GM23338 (cell line): ENCODE results near the gene KCNK5. TPM values are rescaled to one million over a fixed set of nuclear protein-coding genes. Genes with fewer than 3 reads are reported as not detected.

ENCODE experiments used
- ATAC-seq: fragments of 200-7000 bp; cut with Tn5 transposase; 3 replicates; pipeline ENCODE4 v1.9.1; 2020
- DNase-seq: peaks from one replicate; pipeline ENCODE4 v3.0.0-alpha.2; 2015; ENCODE audit warnings: low spot score
- H2AFZ ChIP-seq: fragments of 200-600 bp; sonication (generic); 2 replicates; pipeline ENCODE4 v1.8.0; 2016; ENCODE audit warnings: antibody characterized with exemption, mild to moderate bottlenecking, moderate library complexity
- H3F3A ChIP-seq: fragments of 200-600 bp; sonication (generic); replicated peaks from 2 replicates; pipeline ENCODE4 v1.8.0; 2017; ENCODE audit warnings: antibody characterized with exemption, mixed run types, low read depth
- H3K27ac ChIP-seq: fragments of 200-600 bp; sonication (generic); 2 replicates; pipeline ENCODE4 v1.6.1; 2016; ENCODE audit warnings: low read depth
- H3K27me3 ChIP-seq: fragments of 200-600 bp; sonication (generic); 2 replicates; pipeline ENCODE4 v1.8.0; 2016; ENCODE audit warnings: mild to moderate bottlenecking, mixed run types, moderate library complexity; ENCODE audit not compliant: insufficient read depth
- H3K36me3 ChIP-seq: fragments of 200-600 bp; sonication (generic); 2 replicates; pipeline ENCODE4 v1.8.0; 2016; ENCODE audit warnings: mild to moderate bottlenecking; ENCODE audit not compliant: insufficient read depth
- H3K4me1 ChIP-seq: fragments of 200-600 bp; sonication (generic); 2 replicates; pipeline ENCODE4 v1.8.0; 2016; ENCODE audit warnings: mild to moderate bottlenecking, moderate library complexity; ENCODE audit not compliant: insufficient read depth
- H3K4me2 ChIP-seq: fragments of 200-600 bp; sonication (generic); 2 replicates; pipeline ENCODE4 v1.7.1; 2017; ENCODE audit warnings: mixed run types
- H3K4me3 ChIP-seq: fragments of 200-600 bp; sonication (generic); 2 replicates; pipeline ENCODE4 v1.6.1; 2016; ENCODE audit warnings: mixed run types
- H3K79me2 ChIP-seq: fragments of 200-600 bp; sonication (generic); replicated peaks from 2 replicates; pipeline ENCODE4 v1.8.0; 2017; ENCODE audit warnings: mild to moderate bottlenecking; ENCODE audit not compliant: insufficient read depth
- H3K9me2 ChIP-seq: fragments of 200-600 bp; sonication (generic); 2 replicates; pipeline ENCODE4 v1.8.0; 2017; ENCODE audit not compliant: insufficient read depth
- H4K20me1 ChIP-seq: fragments of 200-600 bp; sonication (generic); replicated peaks from 2 replicates; pipeline ENCODE4 v1.8.0; 2017; ENCODE audit warnings: mild to moderate bottlenecking; ENCODE audit not compliant: insufficient read depth
- H3K27ac Mint-ChIP-seq: 2 replicates; pipeline ENCODE4 v1.8.0; 2020; ENCODE audit warnings: inconsistent platforms, mild to moderate bottlenecking, moderate library complexity, mixed read lengths
- H3K27me3 Mint-ChIP-seq: 3 replicates; pipeline ENCODE4 v1.8.0; 2022; ENCODE audit warnings: low read depth, mild to moderate bottlenecking, moderate library complexity, mixed read lengths, inconsistent platforms; ENCODE audit not compliant: insufficient read depth, poor library complexity
- H3K36me3 Mint-ChIP-seq: 3 replicates; pipeline ENCODE4 v1.8.0; 2021; ENCODE audit warnings: low read depth, mild to moderate bottlenecking, inconsistent platforms, moderate library complexity, mixed read lengths
- H3K4me1 Mint-ChIP-seq: 3 replicates; pipeline ENCODE4 v1.8.0; 2020; ENCODE audit warnings: mild to moderate bottlenecking, inconsistent platforms, mixed read lengths
- H3K4me3 Mint-ChIP-seq: 3 replicates; pipeline ENCODE4 v1.8.0; 2021; ENCODE audit warnings: moderate library complexity, mild to moderate bottlenecking, inconsistent platforms, mixed read lengths
- H3K9me3 Mint-ChIP-seq: 3 replicates; pipeline ENCODE4 v1.8.0; 2020; ENCODE audit warnings: moderate library complexity, mild to moderate bottlenecking, inconsistent platforms, mixed read lengths
- CREB1 ChIP-seq: fragments of 250-450 bp; sonication (Bioruptor Pico); IDR thresholded peaks from 2 replicates; pipeline ENCODE4 v1.5.0; 2020; ENCODE audit warnings: low read depth, mild to moderate bottlenecking, moderate library complexity
- CTCF ChIP-seq, 2 experiments: fragments of 200-600 bp in 1 of 2; sonication (generic) in 1 of 2; conservative IDR thresholded peaks; 2 replicates each; pipeline versions ENCODE4 v1.5.1 to v1.6.1; 2016 to 2017; ENCODE audit warnings: antibody characterized with exemption in 2 of 2, low read depth in 2 of 2, mild to moderate bottlenecking in 2 of 2, moderate library complexity in 1 of 2
- ETS1 ChIP-seq: IDR thresholded peaks from 2 replicates; pipeline ENCODE4 v1.6.1; 2016; ENCODE audit warnings: antibody characterized with exemption
- EZH2 ChIP-seq: fragments of 200-600 bp; sonication (generic); IDR thresholded peaks from one replicate; pipeline ENCODE4 v1.8.0; 2017; ENCODE audit warnings: antibody characterized with exemption, mild to moderate bottlenecking, low read depth; ENCODE audit not compliant: unreplicated experiment
- EZH2phosphoT487 ChIP-seq: fragments of 200-600 bp; sonication (generic); IDR thresholded peaks from one replicate; pipeline ENCODE4 v1.8.1; 2018; ENCODE audit warnings: antibody characterized with exemption; ENCODE audit not compliant: unreplicated experiment
- JUNB ChIP-seq: IDR thresholded peaks from one replicate; pipeline ENCODE4 v1.6.1; 2016; ENCODE audit warnings: antibody characterized with exemption; ENCODE audit not compliant: unreplicated experiment
- NANOG ChIP-seq: IDR thresholded peaks from 2 replicates; pipeline ENCODE4 v1.6.1; 2016; ENCODE audit warnings: antibody characterized with exemption, borderline replicate concordance
- POLR2AphosphoS5 ChIP-seq: IDR thresholded peaks from 2 replicates; pipeline ENCODE4 v1.6.1; 2016; ENCODE audit warnings: antibody characterized with exemption, low read depth
- REST ChIP-seq: IDR thresholded peaks from one replicate; pipeline ENCODE4 v1.6.1; 2018; ENCODE audit warnings: antibody characterized with exemption; ENCODE audit not compliant: unreplicated experiment
- STAT1 ChIP-seq: IDR thresholded peaks from one replicate; pipeline ENCODE4 v1.6.1; 2016; ENCODE audit warnings: antibody characterized with exemption; ENCODE audit not compliant: unreplicated experiment
- ZNF114 ChIP-seq: fragments of 250-450 bp; sonication (Bioruptor Pico); IDR thresholded peaks from 2 replicates; pipeline ENCODE4 v1.5.0; 2020; ENCODE audit warnings: mild to moderate bottlenecking, moderate library complexity
- ZNF331 ChIP-seq: fragments of 250-450 bp; sonication (Bioruptor Pico); IDR thresholded peaks from 2 replicates; pipeline ENCODE4 v1.5.0; 2020; ENCODE audit warnings: low read depth, mild to moderate bottlenecking, moderate library complexity
- polyA plus RNA-seq: library from polyadenylated mRNA; unstranded; fragments of >200 nt; fragmentation: Nextera tagmentation; extraction: Ambion mirVana; gene quantifications from 2 replicates; pipeline ENCODE4 v1.2.1, GENCODE V29; 2016
- total RNA-seq: library from RNA; depleted of rRNA; stranded (reverse); fragments of >200 nt; shearing (Covaris generic); gene quantifications from 2 replicates; pipeline ENCODE4 v1.2.3, GENCODE V29; 2014
- TF ChIP-seq, protein P1 (sequence below): fragments of 250-450 bp; sonication (Bioruptor Pico); IDR thresholded peaks from 2 replicates; pipeline ENCODE4 v1.5.0; 2020; ENCODE audit warnings: mild to moderate bottlenecking, moderate library complexity

The KCNK5 gene
- total and polyA plus RNA-seq, 2 experiments from 2014 or later: 9.5 to 57.4 TPM

DNA sequence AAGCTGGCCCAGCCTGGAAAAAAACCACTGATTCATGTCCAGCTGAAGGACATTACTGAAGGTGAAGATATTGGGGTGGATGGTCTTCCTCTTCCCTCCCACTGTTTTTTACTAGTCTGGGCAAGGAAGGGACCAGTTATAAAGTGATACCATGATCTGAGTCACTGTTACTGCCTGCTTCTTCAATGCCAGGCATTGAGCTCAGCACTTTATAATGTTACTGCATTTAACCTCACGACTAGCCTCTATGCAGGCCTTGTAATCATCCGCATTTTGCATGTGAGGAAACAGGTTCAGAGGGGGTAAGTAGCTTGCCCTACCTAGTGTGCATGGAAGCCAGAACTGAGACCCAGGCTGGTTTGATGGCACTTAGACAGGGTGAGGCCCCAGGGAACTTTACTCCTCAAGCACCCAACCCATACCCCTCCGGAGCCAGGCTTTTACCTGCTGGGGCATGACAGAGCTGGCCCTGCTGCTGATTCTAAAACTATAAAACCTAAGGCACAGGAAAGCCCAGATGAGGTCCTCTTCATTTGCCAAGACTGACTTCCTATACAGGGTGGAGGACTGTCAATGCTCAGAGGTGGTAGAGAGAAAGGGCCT, 11.0 kb upstream of the KCNK5 start:
- Histone ChIP-seq H3K4me1 (peaks cover 4% of the 10 kb centered on the region; the same call in 1 of the 2 replicates), H3F3A (no peaks in the 10 kb centered on the region), H4K20me1 (no peaks in the 10 kb centered on the region), H3K4me2 (no peak overlapping the region), H3K27me3 (no peaks in the 10 kb centered on the region), H3K79me2 (no peaks in the 10 kb centered on the region), H2AFZ (no peak overlapping the region; the same call in 1 of the 2 replicates), H3K36me3 (no peaks in the 10 kb centered on the region), H3K9me2 (0 out of 2 replicates have a peak, but pooled peaks cover 3% of the 10 kb centered on the region), H3K27ac (no peak overlapping the region), H3K4me3 (no peak overlapping the region)
- no peaks in the 10 kb centered on the region for H3K9me3 Mint-ChIP-seq
- no peak overlapping the region for H3K27ac Mint-ChIP-seq
- H3K4me1 Mint-ChIP-seq: peaks cover 7% of the 10 kb centered on the region; the same call in 1 of the 3 replicates
- TF ChIP-seq JUNB: no peak
- TF ChIP-seq REST: no peak
- no peak for TF ChIP-seq POLR2AphosphoS5
- no peak for TF ChIP-seq ETS1
- no peak for TF ChIP-seq NANOG
- no peak for TF ChIP-seq EZH2phosphoT487
- TF ChIP-seq, protein P1, sequence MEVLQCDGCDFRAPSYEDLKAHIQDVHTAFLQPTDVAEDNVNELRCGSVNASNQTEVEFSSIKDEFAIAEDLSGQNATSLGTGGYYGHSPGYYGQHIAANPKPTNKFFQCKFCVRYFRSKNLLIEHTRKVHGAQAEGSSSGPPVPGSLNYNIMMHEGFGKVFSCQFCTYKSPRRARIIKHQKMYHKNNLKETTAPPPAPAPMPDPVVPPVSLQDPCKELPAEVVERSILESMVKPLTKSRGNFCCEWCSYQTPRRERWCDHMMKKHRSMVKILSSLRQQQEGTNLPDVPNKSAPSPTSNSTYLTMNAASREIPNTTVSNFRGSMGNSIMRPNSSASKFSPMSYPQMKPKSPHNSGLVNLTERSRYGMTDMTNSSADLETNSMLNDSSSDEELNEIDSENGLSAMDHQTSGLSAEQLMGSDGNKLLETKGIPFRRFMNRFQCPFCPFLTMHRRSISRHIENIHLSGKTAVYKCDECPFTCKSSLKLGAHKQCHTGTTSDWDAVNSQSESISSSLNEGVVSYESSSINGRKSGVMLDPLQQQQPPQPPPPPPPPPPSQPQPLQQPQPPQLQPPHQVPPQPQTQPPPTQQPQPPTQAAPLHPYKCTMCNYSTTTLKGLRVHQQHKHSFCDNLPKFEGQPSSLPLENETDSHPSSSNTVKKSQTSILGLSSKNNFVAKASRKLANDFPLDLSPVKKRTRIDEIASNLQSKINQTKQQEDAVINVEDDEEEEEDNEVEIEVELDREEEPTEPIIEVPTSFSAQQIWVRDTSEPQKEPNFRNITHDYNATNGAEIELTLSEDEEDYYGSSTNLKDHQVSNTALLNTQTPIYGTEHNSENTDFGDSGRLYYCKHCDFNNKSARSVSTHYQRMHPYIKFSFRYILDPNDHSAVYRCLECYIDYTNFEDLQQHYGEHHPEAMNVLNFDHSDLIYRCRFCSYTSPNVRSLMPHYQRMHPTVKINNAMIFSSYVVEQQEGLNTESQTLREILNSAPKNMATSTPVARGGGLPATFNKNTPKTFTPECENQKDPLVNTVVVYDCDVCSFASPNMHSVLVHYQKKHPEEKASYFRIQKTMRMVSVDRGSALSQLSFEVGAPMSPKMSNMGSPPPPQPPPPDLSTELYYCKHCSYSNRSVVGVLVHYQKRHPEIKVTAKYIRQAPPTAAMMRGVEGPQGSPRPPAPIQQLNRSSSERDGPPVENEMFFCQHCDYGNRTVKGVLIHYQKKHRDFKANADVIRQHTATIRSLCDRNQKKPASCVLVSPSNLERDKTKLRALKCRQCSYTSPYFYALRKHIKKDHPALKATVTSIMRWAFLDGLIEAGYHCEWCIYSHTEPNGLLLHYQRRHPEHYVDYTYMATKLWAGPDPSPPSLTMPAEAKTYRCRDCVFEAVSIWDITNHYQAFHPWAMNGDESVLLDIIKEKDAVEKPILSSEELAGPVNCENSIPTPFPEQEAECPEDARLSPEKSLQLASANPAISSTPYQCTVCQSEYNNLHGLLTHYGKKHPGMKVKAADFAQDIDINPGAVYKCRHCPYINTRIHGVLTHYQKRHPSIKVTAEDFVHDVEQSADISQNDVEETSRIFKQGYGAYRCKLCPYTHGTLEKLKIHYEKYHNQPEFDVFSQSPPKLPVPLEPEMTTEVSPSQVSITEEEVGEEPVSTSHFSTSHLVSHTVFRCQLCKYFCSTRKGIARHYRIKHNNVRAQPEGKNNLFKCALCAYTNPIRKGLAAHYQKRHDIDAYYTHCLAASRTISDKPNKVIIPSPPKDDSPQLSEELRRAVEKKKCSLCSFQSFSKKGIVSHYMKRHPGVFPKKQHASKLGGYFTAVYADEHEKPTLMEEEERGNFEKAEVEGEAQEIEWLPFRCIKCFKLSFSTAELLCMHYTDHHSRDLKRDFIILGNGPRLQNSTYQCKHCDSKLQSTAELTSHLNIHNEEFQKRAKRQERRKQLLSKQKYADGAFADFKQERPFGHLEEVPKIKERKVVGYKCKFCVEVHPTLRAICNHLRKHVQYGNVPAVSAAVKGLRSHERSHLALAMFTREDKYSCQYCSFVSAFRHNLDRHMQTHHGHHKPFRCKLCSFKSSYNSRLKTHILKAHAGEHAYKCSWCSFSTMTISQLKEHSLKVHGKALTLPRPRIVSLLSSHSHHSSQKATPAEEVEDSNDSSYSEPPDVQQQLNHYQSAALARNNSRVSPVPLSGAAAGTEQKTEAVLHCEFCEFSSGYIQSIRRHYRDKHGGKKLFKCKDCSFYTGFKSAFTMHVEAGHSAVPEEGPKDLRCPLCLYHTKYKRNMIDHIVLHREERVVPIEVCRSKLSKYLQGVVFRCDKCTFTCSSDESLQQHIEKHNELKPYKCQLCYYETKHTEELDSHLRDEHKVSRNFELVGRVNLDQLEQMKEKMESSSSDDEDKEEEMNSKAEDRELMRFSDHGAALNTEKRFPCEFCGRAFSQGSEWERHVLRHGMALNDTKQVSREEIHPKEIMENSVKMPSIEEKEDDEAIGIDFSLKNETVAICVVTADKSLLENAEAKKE (CRISPR knock-in tag): no peak
- TF ChIP-seq CREB1 (CRISPR knock-in tag): no peak
- TF ChIP-seq EZH2: no peak
- no peak for TF ChIP-seq STAT1
- TF ChIP-seq ZNF331: no peak
- no peak for TF ChIP-seq CTCF (conservative IDR thresholded peaks at IDR 0.05; ENCODE audit: low read depth in 2 of 2)
- TF ChIP-seq ZNF114 (CRISPR knock-in tag): no peak
- H3K36me3 Mint-ChIP-seq: no peaks in the 10 kb centered on the region
- no peak for ATAC-seq
- H3K27me3 Mint-ChIP-seq: peaks cover 16% of the 10 kb centered on the region
- H3K4me3 Mint-ChIP-seq: no peak overlapping the region
- DNase-seq: no peak
